H9 (cell line): Measurements from ENCODE around the gene NPHS1. TPM values are rescaled to one million over a fixed set of nuclear protein-coding genes. Genes with fewer than 3 reads are reported as not detected.

Experiments used
- DNase-seq: peaks from one replicate; pipeline ENCODE4 v3.0.0-alpha.2; 2017
- H2AFZ ChIP-seq: one replicate; pipeline ENCODE4 v1.6.1; 2013; ENCODE audit warnings: mild to moderate bottlenecking, low read length, control low read depth, moderate library complexity
- H2AK5ac ChIP-seq: 2 replicates; pipeline ENCODE4 v1.6.1; 2013; ENCODE audit warnings: low read length, control low read depth, mixed read lengths; ENCODE audit not compliant: insufficient read length
- H2BK120ac ChIP-seq: one replicate; pipeline ENCODE4 v1.6.1; 2013; ENCODE audit warnings: low read depth, mild to moderate bottlenecking, low read length, control low read depth, inconsistent platforms; ENCODE audit not compliant: poor library complexity, severe bottlenecking
- H2BK12ac ChIP-seq: 2 replicates; pipeline ENCODE4 v1.6.1; 2013; ENCODE audit warnings: low read length, control low read depth, mixed read lengths, low read depth; ENCODE audit not compliant: insufficient read length
- H2BK15ac ChIP-seq: 2 replicates; pipeline ENCODE4 v1.6.1; 2013; ENCODE audit warnings: low read depth, low read length, control low read depth
- H2BK20ac ChIP-seq: one replicate; pipeline ENCODE4 v1.6.1; 2013; ENCODE audit warnings: low read depth, mild to moderate bottlenecking, low read length, control low read depth, inconsistent platforms; ENCODE audit not compliant: poor library complexity, severe bottlenecking
- H2BK5ac ChIP-seq: 2 replicates; pipeline ENCODE4 v1.6.1; 2013; ENCODE audit warnings: low read length, control low read depth, mixed read lengths; ENCODE audit not compliant: insufficient read length
- H3K14ac ChIP-seq: 2 replicates; pipeline ENCODE4 v1.6.1; 2013; ENCODE audit warnings: low read length, control low read depth; ENCODE audit not compliant: insufficient read depth
- H3K18ac ChIP-seq: 2 replicates; pipeline ENCODE4 v1.6.1; 2013; ENCODE audit warnings: low read depth, mild to moderate bottlenecking, mixed read lengths, low read length, control low read depth; ENCODE audit not compliant: insufficient read length
- H3K23ac ChIP-seq: 2 replicates; pipeline ENCODE4 v1.6.1; 2013; ENCODE audit warnings: low read length, control low read depth, mixed read lengths, low read depth; ENCODE audit not compliant: insufficient read length
- H3K23me2 ChIP-seq: 2 replicates; pipeline ENCODE4 v1.6.1; 2013; ENCODE audit warnings: low read depth, mild to moderate bottlenecking, mixed read lengths, low read length, control low read depth; ENCODE audit not compliant: insufficient read length, poor library complexity, severe bottlenecking
- H3K27ac ChIP-seq: 2 replicates; pipeline ENCODE4 v1.5.1; 2013; ENCODE audit warnings: low read length, control low read depth, mixed read lengths, low read depth; ENCODE audit not compliant: insufficient read length
- H3K27me3 ChIP-seq: 2 replicates; pipeline ENCODE4 v1.6.1; 2013; ENCODE audit warnings: low read length, control low read depth, inconsistent platforms; ENCODE audit not compliant: insufficient read depth
- H3K4ac ChIP-seq: 2 replicates; pipeline ENCODE4 v1.6.1; 2013; ENCODE audit warnings: low read depth, mild to moderate bottlenecking, control low read depth, inconsistent platforms, low read length, moderate library complexity
- H3K4me1 ChIP-seq: 2 replicates; pipeline ENCODE4 v1.6.1; 2013; ENCODE audit warnings: low read length, control low read depth, inconsistent platforms; ENCODE audit not compliant: insufficient read depth
- H3K4me2 ChIP-seq: 2 replicates; pipeline ENCODE4 v1.6.1; 2013; ENCODE audit warnings: low read length, control low read depth, mixed read lengths; ENCODE audit not compliant: insufficient read length, insufficient read depth
- H3K56ac ChIP-seq: 2 replicates; pipeline ENCODE4 v1.6.1; 2013; ENCODE audit warnings: low read depth, mild to moderate bottlenecking, mixed read lengths, low read length, control low read depth; ENCODE audit not compliant: insufficient read length
- H3K79me1 ChIP-seq: 2 replicates; pipeline ENCODE4 v1.6.1; 2013; ENCODE audit warnings: low read depth, mild to moderate bottlenecking, moderate library complexity, low read length, control low read depth, inconsistent platforms; ENCODE audit not compliant: insufficient read depth, poor library complexity, severe bottlenecking
- H3K79me2 ChIP-seq: 2 replicates; pipeline ENCODE4 v1.6.1; 2013; ENCODE audit warnings: low read length, control low read depth, inconsistent platforms; ENCODE audit not compliant: insufficient read depth
- H3K9ac ChIP-seq: 2 replicates; pipeline ENCODE4 v1.6.1; 2013; ENCODE audit warnings: low read length, control low read depth, mixed read lengths; ENCODE audit not compliant: insufficient read length; ENCODE audit errors: extremely low read depth
- H3K9me3 ChIP-seq: one replicate; pipeline ENCODE4 v1.6.1; 2013; ENCODE audit warnings: low read depth, low read length, inconsistent platforms; ENCODE audit not compliant: control insufficient read depth
- H3T11ph ChIP-seq: one replicate; pipeline ENCODE4 v1.6.1; 2013; ENCODE audit warnings: mild to moderate bottlenecking, low read length, control low read depth, inconsistent platforms
- H4K20me1 ChIP-seq: one replicate; pipeline ENCODE4 v1.6.1; 2013; ENCODE audit not compliant: control insufficient read depth, insufficient read length, insufficient read depth
- H4K5ac ChIP-seq: 2 replicates; pipeline ENCODE4 v1.6.1; 2013; ENCODE audit warnings: low read depth, mild to moderate bottlenecking, mixed read lengths, low read length, control low read depth; ENCODE audit not compliant: insufficient read length
- H4K8ac ChIP-seq: replicated peaks from 2 replicates; pipeline ENCODE4 v1.6.1; 2013; ENCODE audit warnings: low read length, control low read depth, mixed read lengths, low read depth; ENCODE audit not compliant: insufficient read length
- H4K91ac ChIP-seq: 2 replicates; pipeline ENCODE4 v1.6.1; 2013; ENCODE audit warnings: low read depth, mild to moderate bottlenecking, moderate library complexity, mixed read lengths, low read length, control low read depth; ENCODE audit not compliant: insufficient read length
- H3K27ac Mint-ChIP-seq, 3 experiments: 2 replicates in 2 of 3; 3 replicates in 1 of 3; pipeline ENCODE4 v1.8.0; 2020 to 2021; ENCODE audit warnings: mixed read lengths in 3 of 3, mild to moderate bottlenecking in 1 of 3, moderate library complexity in 1 of 3
- H3K27me3 Mint-ChIP-seq: 2 replicates; pipeline ENCODE4 v1.8.0; 2021; ENCODE audit warnings: low read depth, mild to moderate bottlenecking, moderate library complexity, mixed read lengths
- H3K36me3 Mint-ChIP-seq, 3 experiments: 2 replicates in 2 of 3; 3 replicates in 1 of 3; pipeline ENCODE4 v1.8.0; 2020 to 2021; ENCODE audit warnings: low read depth in 3 of 3, mixed read lengths in 3 of 3; ENCODE audit not compliant: insufficient read depth in 1 of 3
- H3K4me1 Mint-ChIP-seq, 2 experiments: 2 replicates each; pipeline ENCODE4 v1.8.0; 2020; ENCODE audit warnings: mixed read lengths in 2 of 2
- H3K4me3 Mint-ChIP-seq, 2 experiments: 2 replicates in 1 of 2; 3 replicates in 1 of 2; pipeline ENCODE4 v1.8.0; 2020 to 2021; ENCODE audit warnings: mild to moderate bottlenecking in 2 of 2, mixed read lengths in 2 of 2, moderate library complexity in 1 of 2
- H3K9me3 Mint-ChIP-seq, 2 experiments: 2 replicates in 1 of 2; 3 replicates in 1 of 2; pipeline ENCODE4 v1.8.0; 2020; ENCODE audit warnings: mild to moderate bottlenecking in 2 of 2, mixed read lengths in 2 of 2, moderate library complexity in 1 of 2
- WGBS: extraction: QIAGEN DNeasy Blood & Tissue Kit; methylation state at CpG from one replicate; pipeline ENCODE4 v1.1.7; 2013; ENCODE audit warnings: missing lambda C conversion rate, low lambda C conversion rate, mixed read lengths; ENCODE audit not compliant: insufficient read length; ENCODE audit errors: extremely low coverage; 5-methylcytosine and 5-hydroxymethylcytosine counted together
- total RNA-seq: library from RNA; stranded (reverse); gene quantifications from 2 replicates; pipeline ENCODE4 v1.2.1, GENCODE V29; 2021
- TF ChIP-seq, protein P1 (sequence below): fragments of 200-600 bp; sonication (generic); conservative IDR thresholded peaks from 3 replicates; pipeline ENCODE4 v1.8.0; 2021; ENCODE audit warnings: antibody characterized with exemption, mild to moderate bottlenecking

Gene NPHS1
- total RNA-seq, 1 experiment from 2014 or later, result 0.83 TPM

DNA sequence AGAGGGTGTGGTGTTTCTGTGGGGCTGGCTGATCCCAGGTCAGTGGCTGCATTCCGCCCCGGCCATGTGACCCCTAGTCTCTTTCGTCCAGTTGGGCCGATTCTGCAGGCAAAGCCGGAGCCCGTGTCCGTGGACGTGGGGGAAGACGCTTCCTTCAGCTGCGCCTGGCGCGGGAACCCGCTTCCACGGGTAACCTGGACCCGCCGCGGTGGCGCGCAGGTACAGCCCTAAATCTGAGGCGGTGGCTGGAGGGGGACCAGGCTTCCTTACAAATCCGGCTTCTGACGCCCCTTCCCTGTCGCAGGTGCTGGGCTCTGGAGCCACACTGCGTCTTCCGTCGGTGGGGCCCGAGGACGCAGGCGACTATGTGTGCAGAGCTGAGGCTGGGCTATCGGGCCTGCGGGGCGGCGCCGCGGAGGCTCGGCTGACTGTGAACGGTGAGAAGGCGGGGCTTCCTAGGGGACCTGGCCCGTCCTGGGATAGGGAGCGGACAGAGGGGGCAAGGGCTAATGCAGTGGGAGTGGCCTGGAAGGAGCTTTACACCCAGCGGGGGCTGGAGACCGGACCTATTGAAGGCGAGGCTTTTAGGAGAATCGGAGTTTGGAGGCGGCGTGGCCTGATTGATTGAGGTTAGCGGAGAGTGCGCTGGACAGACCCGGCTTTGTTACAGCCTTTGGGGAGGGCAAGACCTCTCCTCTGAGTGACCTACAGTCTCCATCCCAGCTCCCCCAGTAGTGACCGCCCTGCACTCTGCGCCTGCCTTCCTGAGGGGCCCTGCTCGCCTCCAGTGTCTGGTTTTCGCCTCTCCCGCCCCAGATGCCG, 8.7 kb upstream of the NPHS1 start:
- Mint-ChIP-seq H3K27me3 (peaks cover 88% of the 10 kb centered on the region), H3K9me3 (no peaks in the 10 kb centered on the region; a peak in 1 of 5 replicates), H3K27ac (peak overlapping the region in 1 of 3 experiments; percentile 74; a peak in 1 of 7 replicates), H3K4me3 (peak overlapping the region; percentile 62 to 81), H3K36me3 (peaks cover 0 to 3% (median 0%) of the 10 kb centered on the region in 3 experiments; a peak in 2 of 7 replicates), H3K4me1 (peaks cover 9 to 13% of the 10 kb centered on the region in 2 experiments)
- Histone ChIP-seq H3K23me2 (peaks cover 17% of the 10 kb centered on the region), H3K18ac (no peak overlapping the region), H4K91ac (no peak overlapping the region), H3K4ac (no peak overlapping the region), H4K8ac (no peak overlapping the region), H2BK5ac (no peak overlapping the region), H2AFZ (no peak overlapping the region), H3K4me1 (no peaks in the 10 kb centered on the region), H2BK120ac (no peak overlapping the region), H3K9me3 (no peaks in the 10 kb centered on the region), H4K5ac (no peak overlapping the region), H2BK20ac (no peak overlapping the region), H2BK12ac (no peak overlapping the region), H3K27me3 (peaks cover 4% of the 10 kb centered on the region; the same call in 1 of the 2 replicates), H3K27ac (no peak overlapping the region), H3T11ph (no peak overlapping the region), H3K14ac (peak overlapping the region; percentile 19; the same call in 1 of the 2 replicates), H4K20me1 (peaks cover 3% of the 10 kb centered on the region), H3K79me1 (no peaks in the 10 kb centered on the region), H3K4me2 (peak overlapping the region; percentile 71), H3K56ac (no peak overlapping the region), H3K79me2 (no peaks in the 10 kb centered on the region), H3K9ac (peak overlapping the region; percentile 0), H2AK5ac (no peak overlapping the region), H2BK15ac (no peak overlapping the region), H3K23ac (no peak overlapping the region)
- no CpG with 5 or more reads among the region's 55 CpGs for WGBS
- DNase-seq, result peak; percentile 98
- TF ChIP-seq, protein P1, sequence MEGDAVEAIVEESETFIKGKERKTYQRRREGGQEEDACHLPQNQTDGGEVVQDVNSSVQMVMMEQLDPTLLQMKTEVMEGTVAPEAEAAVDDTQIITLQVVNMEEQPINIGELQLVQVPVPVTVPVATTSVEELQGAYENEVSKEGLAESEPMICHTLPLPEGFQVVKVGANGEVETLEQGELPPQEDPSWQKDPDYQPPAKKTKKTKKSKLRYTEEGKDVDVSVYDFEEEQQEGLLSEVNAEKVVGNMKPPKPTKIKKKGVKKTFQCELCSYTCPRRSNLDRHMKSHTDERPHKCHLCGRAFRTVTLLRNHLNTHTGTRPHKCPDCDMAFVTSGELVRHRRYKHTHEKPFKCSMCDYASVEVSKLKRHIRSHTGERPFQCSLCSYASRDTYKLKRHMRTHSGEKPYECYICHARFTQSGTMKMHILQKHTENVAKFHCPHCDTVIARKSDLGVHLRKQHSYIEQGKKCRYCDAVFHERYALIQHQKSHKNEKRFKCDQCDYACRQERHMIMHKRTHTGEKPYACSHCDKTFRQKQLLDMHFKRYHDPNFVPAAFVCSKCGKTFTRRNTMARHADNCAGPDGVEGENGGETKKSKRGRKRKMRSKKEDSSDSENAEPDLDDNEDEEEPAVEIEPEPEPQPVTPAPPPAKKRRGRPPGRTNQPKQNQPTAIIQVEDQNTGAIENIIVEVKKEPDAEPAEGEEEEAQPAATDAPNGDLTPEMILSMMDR, result no peak
